Cardiac muscle cell (in vitro differentiated cells and primary cell): ENCODE data around the gene ANO1. TPM values are rescaled to one million over a fixed set of nuclear protein-coding genes. Genes with fewer than 3 reads are reported as not detected.

Source experiments
- DNase-seq, 2 donors: peaks; one replicate each; pipeline versions ENCODE4 v3.0.0 to v3.0.0-alpha.2; 2010 to 2017; ENCODE audit warnings: low read depth in 1 of 2, low spot score in 1 of 2
- H3K27ac ChIP-seq: fragments of 200-600 bp; sonication (generic); 2 replicates; pipeline ENCODE4 v1.5.1; 2016
- H3K27me3 ChIP-seq: fragments of 200-600 bp; sonication (generic); 2 replicates; pipeline ENCODE4 v1.6.0; 2016; ENCODE audit warnings: control low read depth
- H3K36me3 ChIP-seq: fragments of 200-600 bp; sonication (generic); 2 replicates; pipeline ENCODE4 v1.5.1; 2016; ENCODE audit warnings: control low read depth
- H3K4me1 ChIP-seq: fragments of 200-600 bp; sonication (generic); 2 replicates; pipeline ENCODE4 v1.8.1; 2017; ENCODE audit warnings: low read depth, mild to moderate bottlenecking, mixed run types
- H3K4me3 ChIP-seq: fragments of 200-600 bp; sonication (generic); 2 replicates; pipeline ENCODE4 v1.5.1; 2016; ENCODE audit warnings: mild to moderate bottlenecking
- H3K9me3 ChIP-seq: fragments of 200-600 bp; sonication (generic); 2 replicates; pipeline ENCODE4 v1.5.1; 2017; ENCODE audit warnings: low read depth, mild to moderate bottlenecking, control low read depth
- CTCF ChIP-seq: IDR thresholded peaks from 2 replicates; pipeline ENCODE4 v1.5.1; 2012; ENCODE audit warnings: low read depth, mild to moderate bottlenecking, low read length
- polyA plus RNA-seq: library from polyadenylated mRNA; unstranded; fragments of >200 nt; fragmentation: Nextera tagmentation; extraction: Ambion mirVana; gene quantifications from 2 replicates; pipeline ENCODE4 v1.2.1, GENCODE V29; 2016
- total RNA-seq: library from RNA; depleted of rRNA; stranded (reverse); fragments of >200 nt; gene quantifications from 2 replicates; pipeline ENCODE4 v1.2.3, GENCODE V29; 2016

ANO1 gene
- total and polyA plus RNA-seq, 2 experiments from 2014 or later: 0.09 to 0.86 TPM

GRCh38 chr11:70145071-70145470 lies 67.0 kb downstream of the ANO1 start:
- DNase-seq: no peak
- Histone ChIP-seq H3K4me3 (no peak overlapping the region), H3K27me3 (no peaks in the 10 kb centered on the region), H3K9me3 (no peaks in the 10 kb centered on the region), H3K36me3 (no peaks in the 10 kb centered on the region), H3K27ac (no peak overlapping the region), H3K4me1 (peaks cover 10% of the 10 kb centered on the region)
- no peak for TF ChIP-seq CTCF

- Histone ChIP-seq H3K27ac (no peak overlapping the region), H3K27me3 (no peaks in the 10 kb centered on the region), H3K4me3 (no peak overlapping the region), H3K4me1 (peaks cover 10% of the 10 kb centered on the region), H3K9me3 (no peaks in the 10 kb centered on the region), H3K36me3 (no peaks in the 10 kb centered on the region)
- no peak for TF ChIP-seq CTCF
- no peak for DNase-seq
These were observed 67.7 kb downstream of the ANO1 start for GRCh38 chr11:70145841-70146240.

- TF ChIP-seq CTCF: no peak
- peaks cover 8% of the 10 kb centered on the region for H3K4me1 ChIP-seq
- no peaks in the 10 kb centered on the region for H3K9me3 ChIP-seq
- H3K36me3 ChIP-seq: no peaks in the 10 kb centered on the region
- H3K27me3 ChIP-seq: no peaks in the 10 kb centered on the region
- no peak for DNase-seq
- no peak overlapping the region for H3K27ac ChIP-seq
- no peak overlapping the region for H3K4me3 ChIP-seq
These were observed 68.2 kb downstream of the ANO1 start for GRCh38 chr11:70146299-70146698.

- TF ChIP-seq CTCF: no peak
- Histone ChIP-seq H3K27me3 (no peaks in the 10 kb centered on the region), H3K27ac (no peak overlapping the region), H3K4me1 (peaks cover under 1% of the 10 kb centered on the region), H3K36me3 (no peaks in the 10 kb centered on the region), H3K9me3 (no peaks in the 10 kb centered on the region), H3K4me3 (no peak overlapping the region)
- no peak for DNase-seq
These were observed 68.9 kb downstream of the ANO1 start for GRCh38 chr11:70146895-70147520.

- no peak for DNase-seq
- Histone ChIP-seq H3K9me3 (no peaks in the 10 kb centered on the region), H3K27ac (no peak overlapping the region), H3K4me3 (no peak overlapping the region), H3K36me3 (no peaks in the 10 kb centered on the region), H3K27me3 (no peaks in the 10 kb centered on the region), H3K4me1 (no peaks in the 10 kb centered on the region)
- TF ChIP-seq CTCF: no peak
These were observed 69.6 kb downstream of the ANO1 start for GRCh38 chr11:70147668-70148067.
